ENCODE data around the gene SMAD3. TPM values are rescaled to one million over a fixed set of nuclear protein-coding genes. Genes with fewer than 3 reads are reported as not detected.

Gene SMAD3
- total RNA-seq, 1 donor, result 36.7 TPM

DNA sequence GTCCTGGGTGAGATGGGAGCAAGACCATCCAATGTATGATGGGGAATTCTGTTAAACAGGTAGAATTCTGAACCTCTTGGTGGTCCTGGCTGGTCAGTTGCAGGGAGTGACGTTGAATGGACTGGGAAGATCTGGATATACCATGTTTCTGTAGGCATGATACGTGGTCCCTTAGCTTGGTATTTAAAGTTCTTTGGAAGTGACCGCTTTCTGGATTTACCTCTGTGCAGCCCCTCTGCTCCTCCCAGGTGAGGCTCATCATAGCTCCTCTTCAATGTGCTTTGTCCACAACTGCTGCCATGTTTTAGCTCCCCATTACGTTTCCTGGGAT lies 37.2 kb downstream of the SMAD3 start:
- Histone ChIP-seq H3K9me3 (ENCODE audit: low read depth, low read length) (no peaks in the 10 kb centered on the region), H3K4me1 (ENCODE audit: insufficient read depth, low read length) (peaks cover 97% of the 10 kb centered on the region), H3K4me3 (ENCODE audit: low read length) (no peak overlapping the region), H3K27me3 (ENCODE audit: insufficient read depth, low read length) (no peaks in the 10 kb centered on the region)

DNA sequence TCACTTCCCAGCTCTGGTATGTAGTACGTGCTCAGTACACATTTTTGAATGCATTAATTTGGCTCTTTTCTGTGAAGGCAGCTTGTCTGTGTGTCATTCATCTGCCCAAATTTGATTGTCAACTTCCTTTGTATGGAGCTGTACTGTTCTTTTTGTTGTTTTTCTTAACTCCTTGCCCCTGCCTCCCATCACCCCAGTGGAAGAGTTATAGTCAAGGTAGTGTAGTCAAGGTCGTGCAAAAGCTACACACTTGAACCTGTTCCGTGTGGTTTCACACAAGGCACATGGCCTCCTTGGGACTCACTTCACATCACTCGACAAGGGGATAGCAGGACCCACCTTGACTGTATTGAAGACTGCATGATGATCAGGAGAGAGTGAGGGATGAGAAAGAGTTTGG lies 37.6 kb downstream of the SMAD3 start:
- no peak overlapping the region for H3K4me3 ChIP-seq (ENCODE audit: low read length)
- no peaks in the 10 kb centered on the region for H3K9me3 ChIP-seq (ENCODE audit: low read depth, low read length)
- H3K4me1 ChIP-seq (ENCODE audit: insufficient read depth, low read length), result peaks cover 96% of the 10 kb centered on the region

DNA sequence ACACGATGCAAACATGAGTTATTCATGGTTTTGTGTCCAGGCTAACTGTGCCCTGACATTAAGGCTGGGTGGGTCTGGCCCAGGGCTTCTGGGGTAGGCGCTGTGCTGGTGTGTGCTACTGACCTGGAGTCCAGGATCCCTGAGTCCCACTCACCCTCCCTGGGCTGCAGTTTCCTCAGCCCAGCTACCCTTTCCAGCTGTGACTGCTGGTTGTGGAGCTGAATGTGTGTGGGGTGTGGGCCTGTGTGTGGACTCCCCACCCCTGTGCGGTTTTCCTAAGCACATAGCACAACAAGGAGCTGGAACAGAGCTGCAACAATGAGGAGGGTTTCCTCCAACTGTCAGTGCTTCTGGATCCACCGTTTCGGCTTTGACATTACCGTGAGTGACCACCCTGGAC lies 38.0 kb downstream of the SMAD3 start:
- Histone ChIP-seq H3K4me1 (ENCODE audit: insufficient read depth, low read length) (peaks cover 96% of the 10 kb centered on the region), H3K9me3 (ENCODE audit: low read depth, low read length) (no peaks in the 10 kb centered on the region), H3K4me3 (ENCODE audit: low read length) (no peak overlapping the region), H3K27me3 (ENCODE audit: insufficient read depth, low read length) (no peaks in the 10 kb centered on the region)

More for the DNA sequence above, 37.6 kb downstream of the SMAD3 start:
- H3K27me3 ChIP-seq (ENCODE audit: insufficient read depth, low read length), result no peaks in the 10 kb centered on the region

DNA sequence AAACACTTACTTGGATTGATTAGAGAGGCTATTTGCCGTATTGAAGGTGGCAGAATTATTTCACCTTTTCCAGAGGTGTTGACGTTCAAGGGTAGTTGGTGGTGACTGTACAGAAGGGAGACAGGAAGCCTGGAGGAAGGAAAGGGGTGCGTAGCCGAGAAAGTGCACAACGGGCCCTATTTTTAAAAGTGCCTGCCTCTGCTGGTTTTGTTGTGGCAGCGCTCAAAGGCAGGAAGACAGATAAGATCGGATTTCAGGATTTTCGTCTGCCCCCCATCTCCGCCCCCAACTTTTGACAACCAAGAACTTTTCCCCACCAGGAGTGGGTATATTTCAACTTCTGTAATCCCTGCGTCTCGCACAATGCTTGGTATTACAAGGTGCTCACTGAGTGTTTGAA lies 38.5 kb downstream of the SMAD3 start:
- Histone ChIP-seq H3K4me1 (ENCODE audit: insufficient read depth, low read length) (peaks cover 96% of the 10 kb centered on the region), H3K9me3 (ENCODE audit: low read depth, low read length) (no peaks in the 10 kb centered on the region), H3K4me3 (ENCODE audit: low read length) (no peak overlapping the region), H3K27me3 (ENCODE audit: insufficient read depth, low read length) (no peaks in the 10 kb centered on the region)

DNA sequence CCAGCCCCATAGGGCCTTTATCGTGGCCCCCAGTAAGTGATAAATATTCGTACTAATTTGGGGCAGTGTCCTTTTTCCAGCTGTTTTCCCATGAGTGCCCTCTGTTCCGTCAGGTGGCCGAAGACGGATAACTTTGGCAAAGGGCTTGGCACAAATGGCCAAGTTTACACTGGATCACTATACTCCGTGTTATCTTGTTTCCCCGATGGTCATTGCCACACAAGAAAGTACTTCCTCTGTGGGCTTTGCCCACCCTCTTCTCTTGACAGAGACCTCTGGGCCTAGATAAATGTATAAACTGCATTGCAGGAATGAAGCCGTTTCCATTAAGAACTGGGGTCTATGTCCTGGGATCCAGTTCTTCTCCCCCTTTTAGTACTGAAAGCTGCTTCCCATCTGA lies 39.1 kb downstream of the SMAD3 start:
- Histone ChIP-seq H3K9me3 (ENCODE audit: low read depth, low read length) (no peaks in the 10 kb centered on the region), H3K27me3 (ENCODE audit: insufficient read depth, low read length) (no peaks in the 10 kb centered on the region), H3K4me3 (ENCODE audit: low read length) (no peak overlapping the region), H3K4me1 (ENCODE audit: insufficient read depth, low read length) (peaks cover 96% of the 10 kb centered on the region)

DNA sequence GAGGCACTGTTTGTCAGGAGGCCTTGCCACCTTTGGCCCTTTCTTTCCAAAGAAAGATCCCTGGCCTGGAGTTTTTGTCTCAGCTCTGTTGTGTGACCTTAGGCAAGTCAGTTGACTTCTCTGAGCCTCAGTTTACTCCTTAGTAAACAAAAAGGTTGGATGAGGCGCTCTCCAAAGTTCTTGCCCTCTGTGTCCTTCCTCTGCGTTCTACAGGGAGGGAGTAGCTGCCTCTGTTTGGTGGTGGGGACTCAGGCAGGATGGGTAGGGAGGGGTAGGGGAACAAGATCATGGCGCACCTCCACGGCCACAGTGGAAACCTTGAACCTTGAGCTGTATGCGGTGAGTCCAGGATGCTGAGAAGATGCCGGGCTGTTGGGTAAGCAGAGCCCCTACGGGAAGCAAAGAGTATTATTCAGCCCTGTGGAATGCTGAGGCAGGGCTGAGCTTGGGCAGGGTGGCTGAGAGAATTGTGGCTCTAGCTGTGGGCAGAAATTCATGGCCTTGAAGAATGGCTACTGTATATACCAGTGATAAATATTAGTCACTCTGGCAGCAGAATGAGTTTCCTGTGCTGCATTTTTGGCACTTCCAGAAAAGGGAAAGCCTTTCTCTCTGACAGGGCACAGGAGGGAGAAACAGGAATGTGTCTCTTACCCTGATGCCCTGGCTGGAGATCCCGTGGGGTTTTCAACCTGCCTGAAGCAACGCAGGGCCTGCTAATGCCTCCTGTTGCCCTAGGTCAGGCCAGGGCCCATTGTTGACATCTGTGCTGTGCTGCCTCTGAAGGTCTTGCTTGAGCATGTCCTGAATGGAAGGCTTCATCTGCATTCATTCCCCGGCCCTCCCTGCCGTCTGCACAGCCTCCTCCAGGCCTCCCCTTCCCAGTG lies 39.9 kb downstream of the SMAD3 start:
- Histone ChIP-seq H3K4me3 (ENCODE audit: low read length) (no peak overlapping the region), H3K4me1 (ENCODE audit: insufficient read depth, low read length) (peaks cover 98% of the 10 kb centered on the region), H3K9me3 (ENCODE audit: low read depth, low read length) (no peaks in the 10 kb centered on the region), H3K27me3 (ENCODE audit: insufficient read depth, low read length) (no peaks in the 10 kb centered on the region)

DNA sequence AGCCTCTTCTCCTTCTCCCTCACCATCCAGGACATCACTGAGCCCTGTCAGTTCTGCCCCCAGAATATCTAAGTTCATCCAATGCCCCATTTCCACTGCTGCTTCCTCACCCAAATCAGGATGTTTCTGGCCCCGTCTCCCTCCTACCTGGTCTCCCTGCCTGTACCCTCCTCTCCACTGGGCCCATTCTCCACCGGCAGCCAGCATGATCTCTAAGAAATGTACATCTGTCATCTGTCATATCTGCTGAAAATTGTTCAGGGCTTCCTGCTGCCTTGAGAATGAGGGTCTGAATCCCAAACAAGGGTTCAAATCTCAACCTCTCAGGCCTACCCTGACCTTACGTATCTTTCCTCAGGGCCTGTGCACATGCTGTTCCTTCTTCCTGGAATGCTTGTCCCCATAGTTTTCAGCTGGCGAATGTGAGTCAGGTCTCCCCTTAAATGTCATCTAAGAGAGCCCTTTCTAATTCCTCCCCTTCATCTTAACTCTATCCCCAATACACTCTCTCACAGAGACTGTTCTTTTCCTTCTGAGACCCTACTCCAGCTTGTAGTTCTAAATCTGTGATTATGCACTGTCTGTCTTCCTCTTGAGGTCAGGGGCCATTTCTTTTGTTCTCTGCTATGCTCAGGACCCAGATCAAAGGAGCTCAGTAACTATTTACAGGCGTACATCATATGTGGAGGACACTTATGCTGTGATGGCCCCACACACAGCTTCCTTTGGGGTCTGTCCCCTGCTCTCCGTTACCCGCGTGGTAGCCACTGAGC lies 40.8 kb downstream of the SMAD3 start:
- H3K27me3 ChIP-seq (ENCODE audit: insufficient read depth, low read length), result no peaks in the 10 kb centered on the region
- no peak overlapping the region for H3K4me3 ChIP-seq (ENCODE audit: low read length)
- H3K4me1 ChIP-seq (ENCODE audit: insufficient read depth, low read length), result peaks cover 94% of the 10 kb centered on the region
- H3K9me3 ChIP-seq (ENCODE audit: low read depth, low read length), result peaks cover 2% of the 10 kb centered on the region

DNA sequence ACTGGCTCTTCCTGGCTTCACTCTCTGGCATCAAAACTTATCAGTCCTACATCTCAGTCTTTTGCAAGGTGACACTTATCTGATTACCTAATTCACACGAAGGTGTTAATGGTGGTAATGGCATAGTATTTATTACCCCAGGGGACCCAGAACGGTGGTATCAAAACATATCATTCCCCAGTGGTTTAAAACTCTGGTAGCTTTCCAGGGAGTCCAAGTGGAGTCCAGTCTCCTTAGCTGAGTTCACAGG lies 41.3 kb downstream of the SMAD3 start:
- peaks cover 5% of the 10 kb centered on the region for H3K9me3 ChIP-seq (ENCODE audit: low read depth, low read length)
- H3K4me3 ChIP-seq (ENCODE audit: low read length), result no peak overlapping the region
- peaks cover 89% of the 10 kb centered on the region for H3K4me1 ChIP-seq (ENCODE audit: insufficient read depth, low read length)
- no peaks in the 10 kb centered on the region for H3K27me3 ChIP-seq (ENCODE audit: insufficient read depth, low read length)

DNA sequence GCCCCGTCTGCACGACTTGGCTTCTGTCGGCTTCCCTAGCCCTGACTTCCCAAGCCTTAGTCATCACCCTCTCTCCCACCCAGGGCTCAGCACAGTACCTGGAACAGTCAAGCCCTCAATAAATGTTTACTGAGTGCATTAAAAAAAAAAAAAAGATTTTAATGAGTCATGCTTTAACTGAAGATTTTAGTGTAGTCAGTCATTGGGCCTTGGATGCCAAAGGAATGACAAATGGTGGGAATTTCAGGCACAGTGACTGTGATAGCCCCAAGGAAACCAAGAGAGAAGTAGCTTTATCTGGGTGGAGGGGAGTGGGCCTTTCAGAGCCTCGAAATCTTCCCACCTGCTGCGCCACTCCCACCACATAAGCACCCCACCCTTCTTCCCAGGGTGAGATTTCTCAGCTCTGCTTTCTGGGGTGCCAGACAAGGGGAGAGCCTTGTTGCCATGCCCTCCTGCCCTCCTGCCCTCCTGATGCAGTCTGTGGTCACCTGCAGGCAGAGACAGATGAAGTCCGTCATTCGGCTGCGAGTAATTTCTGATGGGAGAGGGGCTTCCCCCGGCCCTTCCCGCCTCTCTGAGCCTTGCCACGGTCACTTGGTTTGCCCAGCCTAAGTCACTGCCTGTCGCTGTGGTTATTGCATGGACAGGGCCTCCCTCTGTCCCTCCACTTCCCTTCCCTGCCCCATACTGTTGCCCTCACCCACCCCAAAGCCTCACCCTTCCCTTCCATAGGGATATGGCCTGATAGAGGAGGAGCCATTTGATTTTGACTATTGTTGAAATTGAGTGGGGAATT lies 41.8 kb downstream of the SMAD3 start:
- Histone ChIP-seq H3K4me1 (ENCODE audit: insufficient read depth, low read length) (peaks cover 84% of the 10 kb centered on the region), H3K27me3 (ENCODE audit: insufficient read depth, low read length) (no peaks in the 10 kb centered on the region), H3K9me3 (ENCODE audit: low read depth, low read length) (peaks cover 5% of the 10 kb centered on the region), H3K4me3 (ENCODE audit: low read length) (no peak overlapping the region)

DNA sequence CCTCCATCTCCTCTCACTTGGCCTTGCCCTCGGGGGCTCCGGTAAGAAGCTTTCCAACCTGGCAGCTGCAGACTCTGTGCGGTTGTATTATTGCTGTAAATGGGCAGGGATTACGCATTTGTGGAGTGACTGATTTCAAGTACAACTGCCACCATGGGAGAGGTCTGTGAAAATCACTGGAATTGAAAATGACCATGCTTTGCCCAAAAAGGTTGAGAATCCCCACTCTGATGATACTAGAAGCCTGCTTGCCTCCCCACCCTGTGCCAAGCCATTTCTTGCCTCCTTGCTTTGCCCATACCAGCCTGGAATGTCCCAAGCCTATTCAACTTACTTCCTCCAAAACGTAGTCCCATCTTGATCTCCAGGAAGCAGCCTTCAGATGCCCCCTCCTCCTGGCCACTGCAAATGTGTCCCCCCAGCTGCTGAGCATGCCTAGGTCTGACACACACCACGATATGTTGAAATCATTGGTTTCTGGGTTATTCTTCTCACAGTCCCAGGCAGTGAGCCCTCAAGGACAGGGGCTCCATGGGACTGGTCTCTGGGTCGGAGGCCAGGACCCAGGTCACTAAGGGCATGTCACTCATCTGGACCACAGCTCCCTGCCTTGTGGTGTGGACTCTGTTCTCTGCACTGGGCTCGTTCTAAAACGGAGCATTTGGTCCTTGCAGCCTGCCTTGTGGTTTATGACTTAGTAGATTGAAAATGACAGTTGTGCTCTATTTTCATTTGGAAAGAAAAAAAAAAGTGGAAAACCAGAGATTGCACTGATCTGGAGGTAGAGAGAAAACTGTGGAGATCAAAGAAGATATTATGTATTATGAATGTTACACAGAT lies 42.9 kb downstream of the SMAD3 start:
- Histone ChIP-seq H3K9me3 (ENCODE audit: low read depth, low read length) (peaks cover 5% of the 10 kb centered on the region), H3K4me3 (ENCODE audit: low read length) (no peak overlapping the region), H3K27me3 (ENCODE audit: insufficient read depth, low read length) (no peaks in the 10 kb centered on the region), H3K4me1 (ENCODE audit: insufficient read depth, low read length) (peaks cover 73% of the 10 kb centered on the region)

DNA sequence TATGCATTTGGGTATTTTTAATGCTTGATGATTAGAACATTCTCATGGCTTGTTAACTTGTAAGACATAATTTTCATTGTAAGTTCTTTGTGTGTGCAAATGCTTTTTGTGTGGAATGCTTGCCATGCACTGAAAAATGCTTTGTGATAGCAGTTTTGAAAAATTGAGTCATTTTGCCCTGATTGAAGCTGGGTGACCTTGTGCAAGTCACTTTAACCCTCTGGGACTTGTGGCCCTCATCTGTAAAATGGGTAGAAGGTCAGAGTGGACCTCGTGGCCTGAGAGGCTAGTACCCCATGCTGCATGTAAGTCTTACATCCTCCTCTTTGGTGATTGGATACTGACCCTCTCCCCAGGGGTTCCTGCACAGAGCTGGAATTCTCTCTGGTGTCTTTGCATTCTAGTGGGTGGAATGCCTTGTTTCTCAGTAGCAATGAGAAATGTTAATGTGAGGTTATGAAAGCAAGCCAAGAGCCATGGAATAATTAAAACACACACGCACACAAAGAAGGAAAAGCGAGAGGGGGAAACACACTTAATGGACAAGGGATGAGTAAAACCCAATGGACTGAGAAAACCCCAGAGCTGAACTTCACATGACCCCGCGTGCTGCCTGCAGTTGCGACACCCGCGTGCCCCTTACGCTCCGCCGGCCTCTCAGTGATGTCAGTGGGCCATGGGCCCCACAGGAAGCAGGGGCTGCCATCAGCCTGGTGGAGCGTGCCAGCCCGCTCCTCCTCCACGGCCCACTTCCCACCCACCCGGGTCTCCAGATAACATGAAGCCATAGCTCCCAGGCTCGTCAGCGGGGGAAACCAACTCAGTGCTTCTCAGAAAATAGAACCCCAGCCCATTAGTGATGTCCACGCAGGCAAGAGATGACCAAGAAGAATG lies 44.0 kb downstream of the SMAD3 start:
- Histone ChIP-seq H3K27me3 (ENCODE audit: insufficient read depth, low read length) (no peaks in the 10 kb centered on the region), H3K4me3 (ENCODE audit: low read length) (no peak overlapping the region), H3K4me1 (ENCODE audit: insufficient read depth, low read length) (peaks cover 71% of the 10 kb centered on the region), H3K9me3 (ENCODE audit: low read depth, low read length) (peaks cover 5% of the 10 kb centered on the region)

DNA sequence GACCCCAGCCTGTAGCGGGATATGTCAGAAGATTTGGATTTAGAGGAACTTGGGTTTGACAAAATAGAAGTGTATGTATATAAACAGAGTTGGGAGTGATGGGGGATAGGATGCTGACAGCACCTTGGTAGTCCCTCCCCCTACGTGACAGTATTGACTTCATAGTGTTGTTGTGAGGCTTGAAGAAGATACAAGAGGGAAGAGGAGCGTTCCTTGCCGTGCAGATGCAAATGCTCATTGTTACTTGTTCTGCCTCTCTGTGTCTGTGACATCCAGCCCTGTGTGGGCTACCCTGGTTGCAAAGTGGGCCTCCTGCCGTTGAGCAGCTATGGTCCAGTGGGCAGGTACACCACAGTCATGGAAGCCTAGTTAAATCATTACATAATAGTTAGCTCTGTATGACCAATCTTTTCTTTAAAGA lies 45.0 kb downstream of the SMAD3 start:
- Histone ChIP-seq H3K9me3 (ENCODE audit: low read depth, low read length) (peaks cover 5% of the 10 kb centered on the region), H3K4me3 (ENCODE audit: low read length) (no peak overlapping the region), H3K4me1 (ENCODE audit: insufficient read depth, low read length) (peaks cover 71% of the 10 kb centered on the region), H3K27me3 (ENCODE audit: insufficient read depth, low read length) (no peaks in the 10 kb centered on the region)

DNA sequence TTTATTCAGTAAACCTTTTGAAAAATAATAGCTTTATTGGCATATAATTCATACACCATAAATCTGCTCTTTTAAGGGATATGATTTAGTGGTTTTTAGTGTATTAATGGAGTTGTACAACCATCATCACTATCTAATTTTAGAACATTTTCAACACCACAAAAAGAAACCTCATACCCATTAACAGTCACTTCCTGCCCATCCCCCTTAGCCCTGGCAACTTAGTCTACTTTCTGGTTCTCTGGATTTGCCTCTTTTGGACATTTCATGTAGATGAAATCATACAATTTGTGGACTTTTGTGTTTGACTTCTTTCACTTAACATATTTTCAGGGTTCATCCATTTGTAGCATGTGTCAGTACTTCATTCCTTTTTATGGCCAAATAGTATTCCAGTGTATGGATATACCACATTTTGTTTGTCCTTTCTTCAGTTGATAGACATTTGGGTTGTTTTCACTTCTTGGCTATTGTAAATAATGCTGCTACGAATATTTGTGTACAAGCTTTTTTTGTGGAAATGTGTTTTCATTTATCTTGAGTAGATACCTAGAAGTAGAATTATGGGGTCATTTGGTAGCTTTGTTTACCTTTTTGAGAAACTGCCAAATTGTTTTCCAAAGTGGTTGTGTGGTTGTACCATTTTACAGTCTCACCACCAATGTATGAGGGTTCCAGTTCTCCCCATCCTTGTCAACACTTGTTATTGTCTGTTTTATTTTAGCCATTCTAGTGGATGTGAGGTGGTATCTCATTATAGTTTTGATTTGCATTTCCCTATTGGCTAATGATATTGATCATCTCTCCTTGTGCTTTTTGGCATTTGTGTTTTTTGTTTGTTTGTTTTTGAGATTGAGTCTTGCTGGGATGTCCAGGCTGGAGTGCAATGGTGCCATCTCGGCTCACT lies 45.8 kb downstream of the SMAD3 start:
- Histone ChIP-seq H3K4me3 (ENCODE audit: low read length) (no peak overlapping the region), H3K4me1 (ENCODE audit: insufficient read depth, low read length) (peaks cover 71% of the 10 kb centered on the region), H3K9me3 (ENCODE audit: low read depth, low read length) (peaks cover 5% of the 10 kb centered on the region), H3K27me3 (ENCODE audit: insufficient read depth, low read length) (no peaks in the 10 kb centered on the region)

Measured in mononuclear cell (primary cell).